Measurements from ENCODE around the gene OTUD3.

GRCh38 chr1:19888112-19888511 lies 5.9 kb downstream of the OTUD3 start:
- TF ChIP-seq CTCF (IDR thresholded peaks at IDR 0.05) (no peak), ZFX (IDR thresholded peaks at IDR 0.05; ENCODE audit: borderline replicate concordance) (no peak)

All from 22Rv1 (cell line).